Lower leg skin (tissue), 4 donors: Measurements from ENCODE around the gene RNF169. TPM values are rescaled to one million over a fixed set of nuclear protein-coding genes. Genes with fewer than 3 reads are reported as not detected.
A peak's percentile ranks its signal among the peaks of the same experiment; 100 is the strongest.

ENCODE experiments used
- DNase-seq, 2 donors: peaks; one replicate each; pipeline ENCODE4 v3.0.0-alpha.2; 2019; ENCODE audit warnings: low spot score in 2 of 2
- H3K4me3 ChIP-seq: fragments of 200-600 bp; sonication (generic); 2 replicates; pipeline ENCODE4 v1.5.1; 2017; ENCODE audit warnings: mild to moderate bottlenecking, low read depth; ENCODE audit not compliant: poor library complexity, severe bottlenecking
- POLR2A ChIP-seq, 2 donors: fragments of 450-650 bp; IDR thresholded peaks; one replicate each; pipeline ENCODE4 v1.6.1; 2016 to 2017; ENCODE audit warnings: antibody characterized with exemption in 2 of 2, mild to moderate bottlenecking in 1 of 2, moderate library complexity in 1 of 2
- WGBS, 2 donors: methylation state at CpG; one replicate each; pipeline ENCODE4 v1.1.5; 2018; 5-methylcytosine and 5-hydroxymethylcytosine counted together
- intact Hi-C: fragments of 100-400 bp; cut with DNase I; formaldehyde crosslinking; loops from one replicate; pipeline ENCODE4 v1.15.0; 2023; ENCODE audit warnings: low total_unique reads
- total RNA-seq, 4 donors: library from RNA; depleted of rRNA; stranded (reverse); fragments of >200 nt; gene quantifications; one replicate each; pipeline ENCODE4 v1.1.0, GENCODE V29; 2016
- TF ChIP-seq, protein P1 (sequence below), 3 donors: fragments of 450-650 bp; IDR thresholded peaks; one replicate each; pipeline ENCODE4 v1.5.1; 2016; ENCODE audit warnings: antibody characterized with exemption in 3 of 3, mild to moderate bottlenecking in 3 of 3, moderate library complexity in 2 of 3

RNF169 gene
- total RNA-seq, 4 donors from 2014 or later: 17.5 to 23.6 (median 21.6) TPM

DNA sequence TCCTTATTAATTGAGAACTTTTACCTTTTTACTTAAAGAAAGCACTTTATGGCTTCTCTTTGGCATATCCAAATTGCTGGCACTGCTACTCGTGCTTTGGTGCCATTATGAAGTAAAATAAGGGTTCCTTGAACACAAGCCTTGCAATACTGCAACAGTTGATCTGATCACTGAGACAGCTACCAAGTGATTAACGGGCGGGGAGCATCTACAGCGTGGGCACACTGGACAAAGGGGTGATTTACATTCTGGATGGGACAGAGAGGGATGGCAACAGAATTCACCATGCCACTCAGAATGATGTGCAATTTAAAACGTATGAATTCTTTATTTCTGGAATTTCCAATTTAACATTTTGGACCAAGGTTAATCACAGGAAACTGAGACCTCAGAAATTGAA, 25.1 kb upstream of the RNF169 start:
- 77 to 80% methylated on average over 5 of the region's 5 CpGs for WGBS, 2 donors
- TF ChIP-seq, protein P1, sequence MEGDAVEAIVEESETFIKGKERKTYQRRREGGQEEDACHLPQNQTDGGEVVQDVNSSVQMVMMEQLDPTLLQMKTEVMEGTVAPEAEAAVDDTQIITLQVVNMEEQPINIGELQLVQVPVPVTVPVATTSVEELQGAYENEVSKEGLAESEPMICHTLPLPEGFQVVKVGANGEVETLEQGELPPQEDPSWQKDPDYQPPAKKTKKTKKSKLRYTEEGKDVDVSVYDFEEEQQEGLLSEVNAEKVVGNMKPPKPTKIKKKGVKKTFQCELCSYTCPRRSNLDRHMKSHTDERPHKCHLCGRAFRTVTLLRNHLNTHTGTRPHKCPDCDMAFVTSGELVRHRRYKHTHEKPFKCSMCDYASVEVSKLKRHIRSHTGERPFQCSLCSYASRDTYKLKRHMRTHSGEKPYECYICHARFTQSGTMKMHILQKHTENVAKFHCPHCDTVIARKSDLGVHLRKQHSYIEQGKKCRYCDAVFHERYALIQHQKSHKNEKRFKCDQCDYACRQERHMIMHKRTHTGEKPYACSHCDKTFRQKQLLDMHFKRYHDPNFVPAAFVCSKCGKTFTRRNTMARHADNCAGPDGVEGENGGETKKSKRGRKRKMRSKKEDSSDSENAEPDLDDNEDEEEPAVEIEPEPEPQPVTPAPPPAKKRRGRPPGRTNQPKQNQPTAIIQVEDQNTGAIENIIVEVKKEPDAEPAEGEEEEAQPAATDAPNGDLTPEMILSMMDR (IDR thresholded peaks at IDR 0.05): no peak
- no peak for TF ChIP-seq POLR2A (IDR thresholded peaks at IDR 0.05)
- no peak overlapping the region for H3K4me3 ChIP-seq
- intact Hi-C loops: loop anchor here (10.0 kb wide), 1 partner anchor 89 kb away; no protein-coding TSS in a partner anchor
- no peak for DNase-seq

DNA sequence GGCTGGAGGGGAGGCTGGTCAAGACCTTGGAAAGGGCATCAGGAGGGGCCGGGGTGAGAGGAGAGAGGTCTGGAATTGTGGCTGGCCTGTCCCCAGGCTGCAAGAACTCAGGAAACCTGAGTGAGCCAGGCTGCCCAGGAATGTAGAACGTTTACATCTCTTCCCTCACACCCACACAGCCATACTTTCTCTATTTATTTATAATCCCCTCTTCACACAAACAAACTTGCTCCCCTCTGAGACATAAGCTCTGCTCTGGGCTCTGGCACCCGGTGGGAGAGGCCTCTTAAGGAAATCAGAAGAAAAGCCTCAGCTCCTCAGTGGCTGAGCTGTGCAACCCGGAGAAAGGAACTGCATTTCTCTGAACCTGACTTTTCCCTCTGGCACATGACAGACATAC, 22.9 kb upstream of the RNF169 start:
- intact Hi-C loops: loop anchor here (10.0 kb wide), 1 partner anchor 91 kb away; no protein-coding TSS in a partner anchor
- 68 to 79% methylated on average over 4 of the region's 4 CpGs for WGBS, 2 donors
- no peak for DNase-seq
- no peak overlapping the region for H3K4me3 ChIP-seq
- no peak for TF ChIP-seq POLR2A (IDR thresholded peaks at IDR 0.05)
- TF ChIP-seq, protein P1 (IDR thresholded peaks at IDR 0.05): no peak

DNA sequence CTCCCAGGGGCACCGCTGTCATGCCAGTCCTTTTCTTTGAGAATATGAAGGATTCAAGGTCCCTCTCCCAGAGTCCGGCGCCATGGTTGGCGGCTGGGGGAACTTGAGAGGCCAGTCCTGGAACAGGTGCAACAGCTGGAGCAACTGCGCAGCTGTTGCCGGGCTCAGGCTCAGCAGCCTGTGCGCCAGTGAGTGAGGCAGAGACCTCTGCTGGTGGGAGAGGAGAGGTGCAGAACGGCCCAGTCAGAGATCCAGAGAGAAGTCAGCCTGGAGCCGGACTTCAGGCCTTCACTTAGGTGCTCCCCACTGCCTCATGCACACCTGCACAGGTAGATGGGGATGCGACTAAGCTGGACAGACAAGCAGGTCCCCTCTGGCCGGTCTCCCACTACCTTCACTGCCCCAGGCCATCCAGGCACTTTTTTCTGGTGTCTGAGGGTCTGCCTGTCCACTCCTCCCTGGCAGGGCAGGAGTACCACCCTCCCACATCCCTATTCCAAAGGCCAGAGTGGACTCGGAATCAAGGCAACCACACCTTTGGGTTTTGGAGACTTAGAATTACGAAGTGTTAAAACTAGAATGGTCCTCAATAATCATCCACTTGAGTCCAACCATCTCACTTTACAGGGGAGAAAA, 22.0 kb upstream of the RNF169 start:
- 15 to 17% methylated on average over 13 of the region's 13 CpGs for WGBS, 2 donors
- DNase-seq: peak; percentile 60 to 91
- no peak for TF ChIP-seq POLR2A (IDR thresholded peaks at IDR 0.05)
- TF ChIP-seq, protein P1 (IDR thresholded peaks at IDR 0.05): peak in 1 of 3 donors; percentile 71
- no peak overlapping the region for H3K4me3 ChIP-seq
- intact Hi-C loops: loop anchor here (10.0 kb wide), 1 partner anchor 92 kb away; no protein-coding TSS in a partner anchor

DNA sequence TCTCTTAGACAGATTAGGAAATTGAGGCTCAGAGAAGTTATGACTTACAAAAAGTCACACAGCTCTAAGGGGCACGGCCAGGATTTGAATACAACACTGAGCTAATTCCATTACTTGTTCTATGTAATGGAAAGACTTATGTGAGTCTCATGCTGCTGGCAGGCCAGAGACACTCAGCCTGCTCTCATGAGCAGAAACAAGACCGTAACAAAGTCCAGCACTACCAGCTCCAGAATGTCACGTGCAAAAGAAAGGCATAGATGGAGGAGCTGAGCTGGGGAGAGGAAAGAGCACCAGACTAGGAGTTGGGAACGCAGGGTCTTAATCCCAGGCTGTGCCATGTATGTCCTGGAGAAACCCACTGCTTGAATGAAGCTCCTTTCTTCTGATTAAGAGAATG, 19.3 kb upstream of the RNF169 start:
- H3K4me3 ChIP-seq: no peak overlapping the region
- WGBS, 2 donors: 84 to 85% methylated on average over 4 of the region's 4 CpGs
- intact Hi-C loops: loop anchor here (10.0 kb wide), 1 partner anchor 95 kb away; no protein-coding TSS in a partner anchor
- DNase-seq: no peak
- TF ChIP-seq POLR2A (IDR thresholded peaks at IDR 0.05): no peak
- TF ChIP-seq, protein P1 (IDR thresholded peaks at IDR 0.05): no peak

DNA sequence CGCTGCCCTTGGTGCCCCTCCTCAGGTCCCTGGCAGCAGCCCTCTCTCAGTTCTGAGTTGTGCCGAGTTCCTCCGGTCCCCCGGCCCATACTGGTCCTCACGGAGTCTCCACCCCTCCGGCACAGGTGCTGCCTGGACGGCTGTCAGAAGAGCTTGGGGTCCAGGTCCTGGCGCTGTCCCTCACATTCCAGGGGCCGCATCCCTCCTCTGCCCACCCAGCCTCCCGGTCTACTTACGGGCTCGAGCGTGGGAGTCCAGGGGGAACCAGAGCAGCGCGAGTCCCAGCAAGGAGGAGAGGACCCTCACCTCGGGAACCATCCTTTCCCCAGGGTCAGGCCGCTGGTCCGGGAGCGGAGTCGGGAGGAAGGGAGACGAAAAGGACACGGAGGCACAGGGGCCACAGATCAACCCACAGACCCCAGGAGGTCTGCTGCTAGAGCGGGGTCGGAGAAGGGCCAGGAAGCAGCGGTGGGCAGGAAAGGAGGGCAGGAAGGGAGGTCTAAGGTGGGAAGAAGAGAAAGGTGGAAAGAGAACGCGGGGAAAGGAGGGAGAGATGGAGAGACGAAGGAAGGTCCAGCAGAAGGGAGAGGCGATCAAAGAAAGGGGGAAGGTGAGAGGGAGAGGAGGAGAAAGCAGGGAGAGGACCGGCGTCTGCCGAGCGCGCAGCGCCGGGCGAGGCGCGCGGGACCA, 17.9 kb upstream of the RNF169 start:
- intact Hi-C loops: no loop called here
- 4 to 5% methylated on average over 34 to 40 of the region's 40 CpGs for WGBS, 2 donors
- H3K4me3 ChIP-seq: no peak overlapping the region

More for the DNA sequence above, 17.9 kb upstream of the RNF169 start:
- no peak for DNase-seq
- no peak for TF ChIP-seq POLR2A (IDR thresholded peaks at IDR 0.05)
- TF ChIP-seq, protein P1 (IDR thresholded peaks at IDR 0.05): no peak
